Measurements from ENCODE around the gene SLC8A1.

SLC8A1 gene

DNA sequence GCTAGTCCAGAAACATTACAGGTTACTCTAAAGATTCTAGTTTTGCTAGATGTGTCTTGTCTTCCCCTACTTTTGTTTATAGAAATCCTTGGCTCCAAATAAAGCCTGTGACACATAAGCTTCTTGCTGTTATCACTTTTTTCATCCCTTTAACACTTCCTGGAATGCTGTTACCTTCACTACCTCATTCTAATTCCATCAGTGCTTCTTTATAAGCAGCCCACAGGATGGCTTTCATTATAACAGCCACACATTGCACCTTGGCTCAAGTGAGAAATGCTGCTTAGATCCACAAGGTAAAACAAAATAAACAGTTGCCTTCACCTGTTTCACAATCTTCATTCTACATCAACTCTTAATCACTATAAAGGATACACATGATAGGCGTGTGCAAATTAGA lies 221.7 kb downstream of the SLC8A1 start:
- DNase-seq (ENCODE audit: low spot score): no peak

DNA sequence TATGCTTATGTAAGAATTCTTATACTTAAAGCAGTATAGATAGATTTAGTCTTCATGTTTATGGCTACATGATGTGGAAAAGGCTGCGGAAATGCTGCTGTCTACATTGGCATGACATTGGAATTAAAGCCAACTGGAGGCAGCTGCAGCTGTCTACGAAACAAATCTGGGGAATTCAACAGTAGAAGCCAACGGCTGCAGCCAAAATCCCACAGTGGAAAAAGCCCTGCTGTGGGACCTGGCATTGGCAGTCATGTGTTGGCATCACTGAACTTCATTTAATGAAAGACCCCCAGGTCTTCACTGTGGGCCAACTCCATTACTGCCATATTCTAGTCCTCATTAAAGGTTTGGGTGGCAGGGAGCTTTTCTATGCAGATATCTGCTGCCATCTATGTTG lies 223.6 kb downstream of the SLC8A1 start:
- DNase-seq (ENCODE audit: low spot score): no peak

DNA sequence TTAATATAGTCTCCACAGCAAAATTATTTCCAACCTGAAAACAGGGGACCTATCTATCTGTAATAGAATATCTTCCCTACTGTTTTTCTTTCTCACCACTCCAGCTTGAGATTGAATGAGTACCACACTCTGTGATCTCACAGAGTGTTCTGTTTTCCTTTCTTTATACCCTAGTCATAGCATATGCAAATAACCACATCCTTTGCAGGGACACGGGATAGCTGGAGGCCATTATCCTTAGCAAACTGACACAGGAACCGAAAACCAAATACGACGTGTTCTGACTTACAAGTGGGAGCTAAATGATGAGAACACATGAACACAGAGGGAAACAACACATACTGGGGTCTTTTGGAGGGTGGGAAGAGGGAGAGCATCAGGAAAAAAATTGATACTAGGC lies 224.7 kb downstream of the SLC8A1 start:
- no peak for DNase-seq (ENCODE audit: low spot score)

DNA sequence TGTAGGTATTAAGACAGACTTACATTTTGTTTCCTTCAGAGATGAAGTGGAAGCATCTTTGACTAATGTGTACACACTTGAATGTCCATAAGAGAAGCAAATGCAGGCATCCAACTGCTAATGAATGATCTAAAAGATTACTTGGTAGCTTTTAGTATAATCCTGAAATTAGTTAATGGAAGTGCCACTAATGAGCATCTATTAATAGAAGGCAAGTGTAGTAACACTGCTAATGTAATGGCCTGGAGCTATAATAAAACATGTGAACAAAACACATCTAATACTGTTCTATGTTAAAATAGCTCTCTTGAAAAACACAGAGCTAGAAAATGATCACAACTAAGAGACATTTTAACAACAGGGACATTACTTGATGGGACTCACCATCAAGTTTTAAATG lies 225.3 kb downstream of the SLC8A1 start:
- DNase-seq (ENCODE audit: low spot score): no peak

DNA sequence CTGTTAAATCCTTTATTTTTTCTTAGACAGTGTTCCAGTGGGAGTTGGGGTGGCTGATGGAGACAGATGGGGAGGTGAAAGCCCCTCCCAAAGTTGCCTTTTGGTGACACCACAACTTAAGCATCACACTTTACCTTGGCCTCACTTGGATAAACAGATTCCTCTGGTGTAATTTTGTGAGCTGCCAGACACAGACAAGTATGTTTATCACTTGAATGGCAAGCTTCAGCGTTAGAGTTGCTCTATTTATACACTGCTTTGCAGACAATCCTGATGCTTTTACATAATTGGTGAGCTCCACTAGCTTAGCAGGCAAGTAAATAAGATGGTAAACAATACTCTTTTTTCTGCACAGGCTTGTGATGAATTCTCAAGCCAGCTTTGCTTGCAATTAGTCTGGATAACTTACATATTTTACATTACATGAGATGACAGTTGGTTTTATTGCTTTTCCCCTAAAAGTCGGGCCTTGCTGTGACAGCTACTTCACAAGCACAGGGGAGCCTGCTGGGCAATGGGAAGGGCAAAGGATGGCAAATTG lies 226.2 kb downstream of the SLC8A1 start:
- no peak for DNase-seq (ENCODE audit: low spot score)

DNA sequence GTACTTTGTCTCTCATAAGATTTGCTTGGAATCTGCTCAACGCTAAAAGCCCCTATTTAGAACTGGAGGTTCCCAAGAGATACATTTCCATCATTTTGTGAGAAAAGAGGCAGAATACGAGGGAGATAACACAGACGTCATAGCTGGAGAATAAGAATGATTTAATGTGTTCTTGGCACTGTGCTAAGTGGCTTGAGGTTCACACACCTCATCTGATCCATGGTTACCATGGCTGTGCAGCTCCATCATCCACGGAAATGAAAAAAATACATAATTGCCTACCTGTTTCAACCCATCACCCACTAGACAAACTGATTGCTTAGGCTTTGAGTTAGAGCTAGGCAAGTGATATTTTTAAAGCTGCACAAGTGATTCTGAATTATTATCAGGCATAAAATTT lies 227.6 kb downstream of the SLC8A1 start:
- DNase-seq (ENCODE audit: low spot score): no peak

DNA sequence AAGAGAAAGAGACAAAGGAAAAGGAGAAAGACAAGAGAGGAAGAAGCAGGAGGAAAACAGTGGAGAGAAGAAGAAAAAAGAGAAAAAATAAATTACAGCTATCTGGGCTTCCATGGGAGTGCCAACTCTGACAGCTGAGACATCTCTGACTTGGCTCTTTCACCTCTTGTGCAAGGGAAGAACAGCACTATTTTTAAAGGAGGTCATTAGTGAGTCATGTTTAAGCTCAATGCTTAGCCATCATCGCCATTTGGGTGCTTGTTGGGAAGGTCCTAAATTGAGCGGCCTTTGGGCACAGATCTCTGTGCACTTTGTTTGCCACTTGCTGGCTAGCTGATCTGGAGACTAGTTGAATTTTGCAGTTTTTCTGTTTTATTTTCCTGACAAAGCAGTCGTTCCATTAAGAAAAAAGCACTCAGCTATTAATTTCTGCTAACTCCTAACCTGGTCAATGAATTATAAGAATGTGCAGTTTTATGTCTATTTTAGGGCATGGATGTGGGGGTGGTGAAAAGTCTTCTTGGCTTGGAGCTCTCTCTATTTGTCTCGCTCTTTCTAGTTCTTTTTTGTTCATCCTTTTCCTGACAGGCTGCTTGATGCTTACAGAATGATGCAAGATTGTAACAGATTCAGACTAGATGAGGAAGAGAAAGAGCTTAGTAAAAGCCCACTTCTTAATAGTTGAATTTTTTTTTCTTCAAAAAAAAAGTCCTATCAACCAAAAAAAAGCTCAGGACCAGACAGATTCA lies 231.5 kb downstream of the SLC8A1 start:
- DNase-seq (ENCODE audit: low spot score): no peak

DNA sequence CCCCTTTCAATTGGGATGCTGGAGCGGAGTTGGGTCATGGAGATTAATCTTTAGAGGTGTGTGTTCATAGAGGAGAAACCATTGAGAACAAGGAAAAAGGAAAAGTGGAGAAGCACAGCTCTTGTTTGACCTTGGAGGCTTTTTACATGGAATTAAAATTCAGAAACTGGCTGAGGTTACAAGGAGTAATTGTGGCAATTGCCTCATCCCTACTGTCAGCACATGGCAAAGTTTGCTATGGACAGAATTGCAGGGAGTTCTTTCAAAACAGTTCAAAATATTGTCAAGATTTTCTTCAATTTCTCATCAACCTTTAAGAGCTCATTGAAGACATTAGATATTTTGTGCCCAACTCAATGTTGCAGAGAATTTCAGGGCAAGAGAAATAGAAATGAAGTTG lies 232.7 kb downstream of the SLC8A1 start:
- DNase-seq (ENCODE audit: low spot score): no peak

DNA sequence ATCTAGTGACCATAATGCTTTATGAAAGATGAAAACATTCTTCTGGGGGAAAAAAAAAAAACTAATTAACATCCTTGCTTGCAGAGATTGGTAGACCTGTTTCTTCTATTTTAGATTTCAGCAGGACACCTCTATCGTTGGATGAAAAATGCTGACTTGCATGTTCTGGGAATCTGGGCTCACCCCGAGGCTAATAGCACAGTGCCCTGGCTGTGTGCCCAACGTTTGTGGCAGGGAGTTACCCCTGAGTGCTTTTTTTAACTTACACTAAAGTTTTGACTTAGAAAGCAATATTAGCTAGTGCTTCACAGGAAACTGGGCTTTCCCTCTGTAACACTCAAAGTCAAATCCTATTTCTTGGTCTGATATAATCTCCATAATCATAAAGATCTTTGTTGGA lies 233.2 kb downstream of the SLC8A1 start:
- no peak for DNase-seq (ENCODE audit: low spot score)

DNA sequence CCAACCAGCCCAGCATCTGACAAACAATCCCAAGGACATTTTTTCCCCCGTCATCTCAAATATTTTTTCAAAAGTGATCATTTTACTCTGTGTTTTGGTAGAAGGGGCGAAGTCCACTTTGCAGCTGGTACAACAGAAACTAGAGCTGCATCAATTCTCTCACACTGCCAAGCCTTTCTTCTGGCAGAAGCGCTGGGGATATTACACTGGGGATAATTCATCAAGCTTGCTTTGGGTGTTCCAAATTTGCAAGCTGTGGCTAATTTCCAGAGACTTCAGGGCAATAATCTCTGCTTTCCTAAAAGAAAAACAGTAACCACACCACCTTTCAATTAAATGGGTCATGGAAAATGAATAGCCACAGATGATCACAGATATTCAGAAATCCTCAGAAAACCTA lies 238.3 kb downstream of the SLC8A1 start:
- no peak for DNase-seq (ENCODE audit: low spot score)

DNA sequence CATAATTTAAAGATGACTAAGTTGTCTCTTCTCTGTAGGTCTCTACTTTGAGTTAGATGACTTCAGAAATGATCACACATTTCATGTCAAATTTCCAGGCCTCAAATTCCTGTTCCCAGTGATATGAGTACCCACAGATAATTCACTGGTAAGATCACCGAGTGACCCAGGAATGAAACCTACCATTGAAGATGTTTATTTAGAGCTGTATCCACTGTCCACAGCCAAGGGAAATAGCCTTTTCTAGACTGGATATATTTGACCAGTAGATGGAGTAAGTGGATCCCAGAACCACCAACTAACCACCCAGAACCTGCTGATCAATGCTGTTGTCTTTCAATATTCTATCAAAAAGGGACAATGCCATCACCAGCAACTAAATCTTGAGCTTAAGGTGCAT lies 238.8 kb downstream of the SLC8A1 start:
- no peak for DNase-seq (ENCODE audit: low spot score)

DNA sequence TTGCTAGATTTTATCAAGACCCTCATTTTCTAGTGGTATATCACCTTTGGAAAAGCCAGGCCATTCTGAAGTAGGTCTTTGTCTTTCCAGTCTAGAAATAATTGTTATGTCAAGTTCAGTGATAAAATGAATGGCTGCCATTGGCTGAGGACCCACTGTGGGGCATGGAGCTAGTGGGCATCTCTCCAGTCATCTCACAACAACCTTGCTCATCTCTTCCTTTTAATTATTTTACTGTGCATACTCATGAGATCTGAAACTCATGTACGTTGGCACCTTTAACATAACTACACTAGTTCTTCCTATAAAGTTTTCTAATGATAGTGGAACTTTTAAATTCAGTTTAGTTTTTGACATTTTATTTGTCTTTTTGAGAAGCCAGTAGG lies 240.9 kb downstream of the SLC8A1 start:
- no peak for DNase-seq (ENCODE audit: low spot score)

DNA sequence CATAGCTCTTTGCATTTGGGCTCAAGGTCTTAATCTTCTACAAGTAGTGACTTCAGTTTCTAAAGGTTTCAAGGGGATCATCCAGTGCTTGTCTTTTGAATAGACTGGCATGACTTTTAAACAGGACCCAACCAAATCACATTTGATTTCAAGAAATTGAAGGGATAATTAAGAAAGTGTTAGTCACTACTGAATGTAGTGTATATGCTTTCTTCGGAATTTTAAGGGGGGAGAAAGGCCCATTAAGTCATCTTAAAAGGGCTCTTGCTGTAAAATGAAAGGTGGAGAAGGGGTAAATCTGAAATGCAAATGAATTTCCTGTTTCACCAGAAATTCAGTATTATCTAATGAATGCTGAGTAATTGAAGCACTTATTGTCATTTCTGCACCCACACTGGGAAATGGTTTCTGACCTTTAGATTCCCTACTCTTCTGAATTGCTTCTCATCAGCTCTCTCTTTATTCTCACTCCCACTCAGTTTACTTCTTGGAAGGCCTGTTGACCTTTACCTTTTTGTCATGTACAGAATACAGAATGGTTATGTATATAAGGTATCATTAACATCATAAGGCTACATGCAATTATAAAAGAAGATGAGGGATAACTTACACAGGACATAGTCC lies 241.4 kb downstream of the SLC8A1 start:
- DNase-seq (ENCODE audit: low spot score): no peak

DNA sequence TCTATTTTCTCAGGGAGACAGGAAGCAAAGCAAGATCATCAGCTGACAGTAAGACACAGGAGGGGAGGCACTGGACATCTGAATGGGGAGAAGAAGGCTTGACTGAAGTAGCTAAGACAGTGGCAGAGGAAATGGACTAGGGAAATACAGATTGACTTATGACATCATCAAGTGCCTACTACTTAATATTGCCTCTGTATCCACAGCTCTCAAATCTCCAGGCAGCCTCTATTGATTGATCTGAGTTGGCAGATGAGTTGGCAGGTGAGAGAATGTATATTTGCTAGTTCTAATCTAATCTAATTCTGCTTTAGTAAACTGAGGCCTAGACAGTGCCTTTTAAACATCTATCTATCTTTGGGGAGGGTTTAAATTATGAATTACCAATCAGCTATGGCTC lies 242.1 kb downstream of the SLC8A1 start:
- no peak for DNase-seq (ENCODE audit: low spot score)

DNA sequence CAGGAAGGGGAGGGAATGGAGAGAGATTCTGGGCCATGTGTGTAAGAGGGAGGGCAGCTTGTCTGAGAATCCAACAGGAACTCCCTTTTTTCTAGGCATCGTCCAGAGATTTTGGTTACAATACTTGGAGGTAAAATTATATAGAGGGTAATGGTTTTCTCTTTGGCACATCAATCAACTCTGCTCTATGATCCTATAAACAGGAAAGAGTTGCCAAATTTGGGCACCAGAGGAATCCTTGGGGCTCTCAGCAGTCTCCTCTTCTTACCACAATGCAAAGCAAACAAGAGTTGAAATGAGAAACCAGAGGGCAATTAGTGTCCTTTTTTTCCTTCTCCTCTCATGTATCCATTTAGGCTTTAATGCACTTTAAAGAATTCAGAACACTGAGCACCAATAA lies 243.4 kb downstream of the SLC8A1 start:
- no peak for DNase-seq (ENCODE audit: low spot score)

DNA sequence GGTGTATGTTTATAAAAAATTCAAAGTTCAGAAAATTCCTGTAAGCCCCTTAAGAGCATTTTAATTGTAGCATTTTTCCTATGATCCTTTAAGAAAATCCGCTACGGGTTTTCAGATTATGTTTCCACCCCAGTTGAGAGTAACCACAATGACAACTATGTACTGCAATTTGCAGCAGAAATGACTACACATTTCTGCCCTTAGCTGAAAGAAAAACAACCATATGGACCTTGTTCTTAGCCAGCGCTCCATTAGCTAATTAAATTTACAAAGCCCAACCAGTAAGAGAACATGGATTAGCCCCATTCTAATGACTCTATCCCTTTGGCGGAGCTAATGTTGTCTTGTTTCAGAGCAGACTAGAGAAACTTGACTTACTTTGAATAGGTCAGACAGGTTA lies 247.6 kb downstream of the SLC8A1 start:
- no peak for DNase-seq (ENCODE audit: low spot score)

DNA sequence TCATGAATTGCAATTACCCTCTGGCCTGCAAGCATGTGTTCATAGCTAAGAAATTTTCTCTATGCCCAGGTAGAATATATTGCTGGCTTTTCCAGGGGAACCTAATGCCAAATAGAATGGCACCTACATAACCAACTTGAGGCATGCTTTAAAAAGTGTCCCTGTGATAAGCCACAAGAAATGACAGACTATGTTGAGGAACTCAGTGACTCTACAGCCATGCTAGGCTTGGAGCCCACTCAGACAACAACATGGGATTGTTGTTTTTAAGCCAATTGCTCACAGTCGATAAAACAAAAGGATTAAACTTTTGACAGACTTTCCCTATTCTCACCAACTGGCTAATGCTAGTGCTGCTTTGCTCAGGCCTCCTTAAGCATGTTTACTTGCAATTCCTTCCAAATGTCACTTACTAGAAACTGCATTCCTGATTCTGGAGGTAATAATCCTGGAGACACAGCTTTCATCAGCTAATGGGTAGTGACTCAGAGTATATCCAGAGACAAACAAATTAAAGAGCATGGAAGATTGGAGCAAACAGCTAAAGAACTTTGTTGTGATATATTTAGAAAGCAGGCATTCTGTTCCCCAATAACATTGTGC lies 249.0 kb downstream of the SLC8A1 start:
- no peak for DNase-seq (ENCODE audit: low spot score)

DNA sequence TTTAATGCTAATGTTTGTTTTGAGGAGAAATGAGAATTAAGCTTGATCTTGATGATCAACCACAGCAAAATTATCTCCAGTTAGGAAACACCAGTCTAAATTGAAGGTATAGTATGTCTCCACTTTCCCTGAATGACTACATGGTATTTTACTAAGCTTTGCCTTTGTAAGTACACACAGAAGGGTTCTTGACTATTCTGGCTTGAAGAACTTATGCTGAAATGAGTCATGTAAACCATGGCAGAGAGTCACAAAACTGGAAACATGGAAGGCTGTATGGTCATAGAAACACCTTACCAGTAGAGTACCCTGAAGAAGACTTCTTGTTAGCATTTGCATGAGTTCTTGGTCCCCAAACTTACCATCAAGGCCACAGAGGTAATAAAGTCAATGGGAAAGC lies 250.5 kb downstream of the SLC8A1 start:
- DNase-seq (ENCODE audit: low spot score): no peak

DNA sequence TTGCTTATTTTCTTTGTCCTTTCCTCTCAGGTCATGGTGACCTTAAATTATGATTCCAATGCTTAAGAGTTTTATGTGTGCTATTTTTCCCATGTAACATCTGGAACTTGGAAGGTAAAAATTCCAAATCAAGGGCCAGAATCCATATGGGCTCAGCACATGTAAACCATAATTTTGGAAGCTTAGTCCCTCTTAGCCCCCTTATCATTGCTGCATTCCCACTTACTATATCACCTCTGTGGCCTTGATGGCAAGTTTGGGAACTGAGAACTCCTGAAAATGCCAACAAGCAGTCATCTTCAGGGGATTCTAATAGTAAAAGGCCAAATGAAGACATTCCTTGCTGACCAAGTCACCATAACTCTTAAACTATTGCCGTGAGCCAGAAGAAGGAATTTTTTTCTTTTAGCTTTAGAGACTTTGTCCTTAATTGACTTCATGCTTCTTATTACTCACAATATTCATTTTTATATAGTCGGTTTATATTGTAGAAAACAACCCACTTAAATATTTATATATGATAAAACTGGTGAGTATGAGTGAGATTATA lies 251.4 kb downstream of the SLC8A1 start:
- DNase-seq (ENCODE audit: low spot score): no peak

DNA sequence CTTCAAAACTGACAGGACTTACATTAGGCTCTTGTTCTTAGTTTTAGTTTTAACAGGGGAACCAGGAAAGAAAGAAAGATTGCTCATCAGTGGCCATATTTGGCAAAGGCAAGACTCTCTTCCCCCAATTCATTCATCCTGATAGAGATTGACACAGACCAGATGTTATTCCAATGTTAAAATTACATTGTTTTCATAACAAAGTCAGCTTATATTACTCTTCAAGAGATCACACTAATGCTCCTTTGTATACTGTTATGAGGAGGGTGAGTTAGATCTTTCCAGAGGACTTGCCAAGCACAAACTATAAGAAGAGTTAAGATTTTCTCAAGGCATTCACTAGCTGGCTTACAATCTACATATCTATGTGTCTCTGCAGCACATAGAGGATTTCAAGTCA lies 252.1 kb downstream of the SLC8A1 start:
- DNase-seq (ENCODE audit: low spot score): no peak

DNA sequence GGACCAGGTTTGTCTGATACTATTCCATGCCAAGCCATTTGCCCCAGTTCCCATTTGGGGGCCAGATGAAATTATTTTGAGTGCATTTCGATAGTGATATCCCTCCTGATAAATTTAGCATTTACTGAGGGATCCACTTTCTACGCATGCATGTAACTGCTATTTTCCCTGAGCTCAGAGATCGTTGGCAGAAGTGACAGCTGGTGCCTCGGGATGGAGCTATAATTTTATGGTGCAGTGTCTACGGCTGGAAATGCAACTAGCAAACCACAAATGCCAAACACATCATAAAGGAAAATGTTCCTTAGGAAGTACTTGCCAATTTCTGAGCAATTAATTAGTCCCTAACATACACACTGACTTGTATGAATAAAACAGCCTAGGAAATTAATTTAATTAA lies 254.8 kb downstream of the SLC8A1 start:
- DNase-seq (ENCODE audit: low spot score): no peak

DNA sequence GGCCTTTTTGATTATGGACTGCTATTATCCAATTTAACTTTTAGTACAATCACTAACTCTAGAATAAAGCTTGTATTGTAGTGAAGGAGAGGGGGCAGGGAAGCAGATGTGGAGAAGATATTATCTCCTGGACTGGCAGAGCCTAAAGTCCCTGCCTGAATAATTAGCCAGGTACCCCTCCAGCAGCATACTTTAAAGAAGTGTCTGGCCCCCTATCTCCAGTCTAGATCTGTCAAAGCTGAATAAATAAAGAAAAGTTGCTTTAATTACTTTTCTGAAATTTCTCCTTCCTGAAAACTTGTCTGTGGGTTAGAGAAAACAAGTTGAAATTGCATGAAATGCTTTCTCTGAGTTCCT lies 258.2 kb downstream of the SLC8A1 start:
- no peak for DNase-seq (ENCODE audit: low spot score)

Data from CD4-positive, alpha-beta T cell treated with Interleukin-6 at 100 ng/mL for 8 hours (primary cell).